Panc1 (cell line): ENCODE data around the gene UBLCP1. TPM values are rescaled to one million over a fixed set of nuclear protein-coding genes. Genes with fewer than 3 reads are reported as not detected.
"Not testable (repeated sequence)": the region's sequence is repeated elsewhere in the genome, so short reads cannot be mapped to it uniquely, and the experiment has no call there.

Experiments
- ATAC-seq: fragments of 200-7000 bp; cut with Tn5 transposase; 2 replicates; pipeline ENCODE4 v1.9.1; 2020; ENCODE audit warnings: mild to moderate bottlenecking, moderate library complexity
- BruUV-seq: library from RNA; stranded (reverse); fragments of 400-500 nt; replicated peaks from 2 replicates; lab custom pipeline; 2021; lab: Mats Ljungman, UMichigan
- CTCF ChIA-PET: fragments of 300-600 bp; sonication (Branson Sonifier 250); formaldehyde crosslinking; loops from one replicate; lab custom pipeline; 2022; ENCODE audit warnings: antibody characterized with exemption; lab: Charles Lee
- POLR2A ChIA-PET: fragments of 300-600 bp; sonication (Branson Sonifier 250); formaldehyde crosslinking; loops from one replicate; lab custom pipeline; 2022; ENCODE audit warnings: antibody characterized with exemption; lab: Charles Lee
- DNase-seq: peaks from one replicate; pipeline ENCODE4 v3.0.0-alpha.2; 2010; ENCODE audit warnings: low read depth, low spot score
- H3K27ac ChIP-seq: 2 replicates; pipeline ENCODE4 v1.5.1; 2011; ENCODE audit warnings: mild to moderate bottlenecking, low read length, inconsistent platforms
- H3K27me3 ChIP-seq: fragments of 200-500 bp; sonication (Bioruptor generic); 2 replicates; pipeline ENCODE4 v1.6.0; 2014; ENCODE audit warnings: low read length, inconsistent platforms; ENCODE audit not compliant: control insufficient read depth, insufficient read depth
- H3K36me3 ChIP-seq: fragments of 200-500 bp; sonication (Bioruptor generic); 2 replicates; pipeline ENCODE4 v1.5.1; 2014; ENCODE audit warnings: inconsistent platforms, mild to moderate bottlenecking, low read length, moderate library complexity; ENCODE audit not compliant: control insufficient read depth, insufficient read depth
- H3K4me1 ChIP-seq: 2 replicates; pipeline ENCODE4 v1.5.1; 2011; ENCODE audit warnings: inconsistent platforms, mild to moderate bottlenecking, low read length, moderate library complexity; ENCODE audit not compliant: control insufficient read depth, insufficient read depth
- H3K4me3 ChIP-seq, 2 experiments: 2 replicates each; pipeline ENCODE4 v1.5.1; 2011 to 2012; ENCODE audit warnings: low read depth in 2 of 2, low read length in 2 of 2, mild to moderate bottlenecking in 2 of 2, inconsistent platforms in 1 of 2, moderate library complexity in 1 of 2
- H3K9me3 ChIP-seq: fragments of 200-500 bp; sonication (Bioruptor generic); 2 replicates; pipeline ENCODE4 v1.5.1; 2014; ENCODE audit warnings: low read depth, mild to moderate bottlenecking, inconsistent platforms, low read length, moderate library complexity; ENCODE audit not compliant: control insufficient read depth, insufficient read depth
- POLR2AphosphoS5 ChIP-seq: IDR thresholded peaks from 2 replicates; pipeline ENCODE4 v1.6.1; 2012; ENCODE audit warnings: mild to moderate bottlenecking, low read depth, low read length, moderate library complexity
- SIN3A ChIP-seq: IDR thresholded peaks from 2 replicates; pipeline ENCODE4 v1.6.1; 2012; ENCODE audit warnings: low read depth, mild to moderate bottlenecking, low read length, moderate library complexity, borderline replicate concordance; ENCODE audit not compliant: insufficient read depth
- TCF7L2 ChIP-seq: IDR thresholded peaks from 2 replicates; pipeline ENCODE4 v1.6.1; 2011; ENCODE audit warnings: mild to moderate bottlenecking, low read depth, low read length, inconsistent platforms
- in situ Hi-C: cut with HindIII; loops from 2 replicates; pipeline ENCODE4 v1.10.0; 2016; ENCODE audit warnings: low sequenced_read_pairs, low pct_unique_long_range_greater_than_20kb
- intact Hi-C: fragments of 100-400 bp; cut with micrococcal nuclease; formaldehyde crosslinking; loops from one replicate; pipeline ENCODE4 v1.10.0; 2022; ENCODE audit not compliant: unreplicated experiment
- total RNA-seq: library from RNA; stranded (reverse); gene quantifications from one replicate; pipeline ENCODE4 v1.2.1, GENCODE V29; 2021; ENCODE audit not compliant: unreplicated experiment
- TF ChIP-seq, protein P1 (sequence below): fragments of 450-650 bp; IDR thresholded peaks from 2 replicates; pipeline ENCODE4 v1.5.1; 2017; ENCODE audit warnings: mild to moderate bottlenecking
- TF ChIP-seq, protein P2 (sequence below), 2 experiments: IDR thresholded peaks; 2 replicates each; pipeline ENCODE4 v1.6.1; 2011 to 2012; ENCODE audit warnings: low read depth in 2 of 2, control low read depth in 1 of 2, low read length in 1 of 2, mild to moderate bottlenecking in 1 of 2, moderate library complexity in 1 of 2; ENCODE audit not compliant: insufficient read depth in 1 of 2

UBLCP1 gene
- total RNA-seq, 1 experiment from 2014 or later, result 31.8 TPM

DNA sequence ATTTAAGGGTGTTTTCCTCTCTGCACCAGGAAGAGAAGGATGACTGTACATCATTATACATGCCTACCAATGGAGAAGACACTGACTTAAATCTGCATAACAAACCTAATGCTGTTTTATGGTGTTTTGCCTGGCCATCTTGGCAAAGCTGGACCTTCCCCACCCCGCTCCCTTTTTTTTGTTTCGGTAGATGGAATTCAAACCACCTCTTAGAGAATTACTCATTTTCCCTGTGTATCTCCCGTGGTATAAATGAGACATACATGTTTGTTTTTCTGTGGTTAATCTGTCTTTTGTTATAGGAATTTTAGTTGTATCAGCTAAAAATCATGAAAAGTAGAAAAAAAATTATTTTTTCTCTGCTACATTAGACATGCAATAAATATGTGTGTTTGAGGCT lies 38.4 kb downstream of the UBLCP1 start:
- Histone ChIP-seq H3K4me1 (no peaks in the 10 kb centered on the region), H3K27me3 (no peaks in the 10 kb centered on the region; the same call in 1 of the 2 replicates), H3K4me3 (no peak overlapping the region), H3K36me3 (no peaks in the 10 kb centered on the region), H3K27ac (no peak overlapping the region), H3K9me3 (peaks cover 12% of the 10 kb centered on the region)
- TF ChIP-seq TCF7L2 (no peak), POLR2AphosphoS5 (no peak), SIN3A (no peak)
- TF ChIP-seq, protein P1, sequence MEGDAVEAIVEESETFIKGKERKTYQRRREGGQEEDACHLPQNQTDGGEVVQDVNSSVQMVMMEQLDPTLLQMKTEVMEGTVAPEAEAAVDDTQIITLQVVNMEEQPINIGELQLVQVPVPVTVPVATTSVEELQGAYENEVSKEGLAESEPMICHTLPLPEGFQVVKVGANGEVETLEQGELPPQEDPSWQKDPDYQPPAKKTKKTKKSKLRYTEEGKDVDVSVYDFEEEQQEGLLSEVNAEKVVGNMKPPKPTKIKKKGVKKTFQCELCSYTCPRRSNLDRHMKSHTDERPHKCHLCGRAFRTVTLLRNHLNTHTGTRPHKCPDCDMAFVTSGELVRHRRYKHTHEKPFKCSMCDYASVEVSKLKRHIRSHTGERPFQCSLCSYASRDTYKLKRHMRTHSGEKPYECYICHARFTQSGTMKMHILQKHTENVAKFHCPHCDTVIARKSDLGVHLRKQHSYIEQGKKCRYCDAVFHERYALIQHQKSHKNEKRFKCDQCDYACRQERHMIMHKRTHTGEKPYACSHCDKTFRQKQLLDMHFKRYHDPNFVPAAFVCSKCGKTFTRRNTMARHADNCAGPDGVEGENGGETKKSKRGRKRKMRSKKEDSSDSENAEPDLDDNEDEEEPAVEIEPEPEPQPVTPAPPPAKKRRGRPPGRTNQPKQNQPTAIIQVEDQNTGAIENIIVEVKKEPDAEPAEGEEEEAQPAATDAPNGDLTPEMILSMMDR, result no peak
- TF ChIP-seq, protein P2, sequence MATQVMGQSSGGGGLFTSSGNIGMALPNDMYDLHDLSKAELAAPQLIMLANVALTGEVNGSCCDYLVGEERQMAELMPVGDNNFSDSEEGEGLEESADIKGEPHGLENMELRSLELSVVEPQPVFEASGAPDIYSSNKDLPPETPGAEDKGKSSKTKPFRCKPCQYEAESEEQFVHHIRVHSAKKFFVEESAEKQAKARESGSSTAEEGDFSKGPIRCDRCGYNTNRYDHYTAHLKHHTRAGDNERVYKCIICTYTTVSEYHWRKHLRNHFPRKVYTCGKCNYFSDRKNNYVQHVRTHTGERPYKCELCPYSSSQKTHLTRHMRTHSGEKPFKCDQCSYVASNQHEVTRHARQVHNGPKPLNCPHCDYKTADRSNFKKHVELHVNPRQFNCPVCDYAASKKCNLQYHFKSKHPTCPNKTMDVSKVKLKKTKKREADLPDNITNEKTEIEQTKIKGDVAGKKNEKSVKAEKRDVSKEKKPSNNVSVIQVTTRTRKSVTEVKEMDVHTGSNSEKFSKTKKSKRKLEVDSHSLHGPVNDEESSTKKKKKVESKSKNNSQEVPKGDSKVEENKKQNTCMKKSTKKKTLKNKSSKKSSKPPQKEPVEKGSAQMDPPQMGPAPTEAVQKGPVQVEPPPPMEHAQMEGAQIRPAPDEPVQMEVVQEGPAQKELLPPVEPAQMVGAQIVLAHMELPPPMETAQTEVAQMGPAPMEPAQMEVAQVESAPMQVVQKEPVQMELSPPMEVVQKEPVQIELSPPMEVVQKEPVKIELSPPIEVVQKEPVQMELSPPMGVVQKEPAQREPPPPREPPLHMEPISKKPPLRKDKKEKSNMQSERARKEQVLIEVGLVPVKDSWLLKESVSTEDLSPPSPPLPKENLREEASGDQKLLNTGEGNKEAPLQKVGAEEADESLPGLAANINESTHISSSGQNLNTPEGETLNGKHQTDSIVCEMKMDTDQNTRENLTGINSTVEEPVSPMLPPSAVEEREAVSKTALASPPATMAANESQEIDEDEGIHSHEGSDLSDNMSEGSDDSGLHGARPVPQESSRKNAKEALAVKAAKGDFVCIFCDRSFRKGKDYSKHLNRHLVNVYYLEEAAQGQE (IDR thresholded peaks at IDR 0.05; ENCODE audit: insufficient read depth in 1 of 2, low read depth in 2 of 2, low read length in 1 of 2), result no peak
- in situ Hi-C loops, result no loop called here
- ChIA-PET CTCF (no interaction called here), POLR2A (no interaction called here)
- ATAC-seq, result no peak
- intact Hi-C loops, result no loop called here
- DNase-seq, result no peak
- BruUV-seq, result no TSS peak

DNA sequence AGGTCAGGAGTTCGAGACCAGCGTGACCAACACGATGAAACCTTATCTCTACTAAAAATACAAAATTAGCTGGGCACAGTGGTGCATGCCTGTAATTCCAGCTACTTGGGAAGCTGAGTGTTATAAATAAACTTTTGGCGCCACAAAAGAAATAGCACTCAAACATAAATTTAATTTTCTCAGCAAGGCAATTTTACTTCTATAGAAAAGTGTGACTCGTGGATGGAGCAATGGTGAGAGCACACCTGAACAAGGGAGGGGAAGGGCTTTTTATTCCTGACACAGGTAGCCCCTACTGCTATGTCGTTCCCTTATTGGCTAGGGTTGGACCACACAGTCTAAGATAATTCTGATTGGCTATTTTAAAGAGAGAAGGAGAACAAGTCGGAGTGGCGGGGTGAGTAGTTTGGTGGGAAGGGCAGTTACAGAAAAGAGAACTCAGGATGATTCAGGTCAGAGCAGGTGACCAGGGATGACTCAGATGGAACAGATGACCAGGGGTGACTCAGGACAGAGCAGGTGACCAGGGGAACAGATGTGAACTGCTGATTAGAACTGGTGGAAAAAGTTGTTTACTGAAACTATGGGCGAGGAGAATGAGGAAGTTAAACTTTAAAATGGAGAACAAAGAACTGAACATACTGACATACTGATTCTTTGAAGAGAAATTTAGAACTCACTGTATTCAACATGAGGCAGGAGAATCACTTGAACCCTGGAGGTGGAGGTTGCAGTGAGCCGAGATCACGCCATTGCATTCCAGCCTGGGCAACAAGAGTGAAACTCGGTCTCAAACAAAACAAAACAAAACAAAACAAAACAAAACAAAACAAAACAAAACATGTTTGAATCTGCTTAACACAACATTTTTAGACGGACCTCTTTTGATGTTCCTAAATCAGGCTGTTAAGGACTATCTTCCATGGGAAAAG lies 39.1 kb downstream of the UBLCP1 start:
- H3K4me1 ChIP-seq, DNase-seq, H3K27ac ChIP-seq, in situ Hi-C loops, BruUV-seq, CTCF ChIA-PET, H3K4me3 ChIP-seq, intact Hi-C loops, ATAC-seq, H3K36me3 ChIP-seq, H3K27me3 ChIP-seq, POLR2A ChIA-PET: not testable (repeated sequence)
- H3K9me3 ChIP-seq, result peaks cover 12% of the 10 kb centered on the region

DNA sequence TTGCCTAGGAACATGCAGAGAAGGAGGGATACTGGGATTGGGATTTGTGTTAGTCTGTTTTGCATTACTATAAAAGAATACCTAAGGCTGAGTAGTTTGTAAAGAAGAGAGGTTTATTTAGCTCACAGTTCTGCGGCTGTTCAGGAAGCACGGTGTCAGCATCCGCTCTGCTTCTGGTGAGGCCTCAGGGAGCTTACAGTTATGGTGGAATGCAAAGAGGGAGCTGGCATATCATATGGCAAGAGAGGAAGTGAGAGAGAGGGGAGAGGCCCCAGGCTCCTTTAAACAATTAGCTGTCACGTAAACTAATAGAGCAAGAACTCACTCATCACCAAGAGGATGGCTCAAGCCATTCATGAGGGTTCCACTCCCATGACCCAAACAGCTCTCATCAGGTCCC lies 40.2 kb downstream of the UBLCP1 start:
- Histone ChIP-seq H3K9me3 (peaks cover 12% of the 10 kb centered on the region), H3K4me1 (no peaks in the 10 kb centered on the region), H3K36me3 (no peaks in the 10 kb centered on the region), H3K4me3 (no peak overlapping the region), H3K27me3 (peaks cover 6% of the 10 kb centered on the region), H3K27ac (no peak overlapping the region)
- no peak for TF ChIP-seq SIN3A
- ChIA-PET POLR2A (no interaction called here), CTCF (no interaction called here)
- no peak for ATAC-seq
- intact Hi-C loops (no loop called here), in situ Hi-C loops (no loop called here)
- no TSS peak for BruUV-seq
- DNase-seq, result no peak
